Gastrocnemius medialis (tissue), 4 donors: ENCODE measurements around the gene AXIN1. TPM values are rescaled to one million over a fixed set of nuclear protein-coding genes. Genes with fewer than 3 reads are reported as not detected.

Source experiments
- ATAC-seq, 2 donors: fragments of 150-250 bp; one replicate each; pipeline ENCODE4 v1.9.1; 2016
- DNase-seq, 2 donors: peaks; one replicate each; pipeline ENCODE4 v3.0.0-alpha.2; 2019
- H3K27ac ChIP-seq, 4 donors: fragments of 200-600 bp; sonication (generic); 1 replicate in 1 of 4; 2 replicates in 3 of 4; pipeline ENCODE4 v1.5.1; 2016 to 2018; ENCODE audit warnings: mild to moderate bottlenecking in 2 of 4, moderate library complexity in 1 of 4
- H3K27me3 ChIP-seq, 3 donors: fragments of 200-600 bp; sonication (generic) in 2 of 3; 1 replicate in 1 of 3; 2 replicates in 2 of 3; pipeline versions ENCODE4 v1.5.1 to v1.6.0; 2016 to 2019; ENCODE audit warnings: mild to moderate bottlenecking in 1 of 3, moderate library complexity in 1 of 3
- H3K36me3 ChIP-seq, 2 donors: fragments of 200-600 bp; sonication (generic) in 1 of 2; one replicate each; pipeline ENCODE4 v1.5.1; 2017 to 2018
- H3K4me1 ChIP-seq, 2 donors: fragments of 200-600 bp; sonication (generic) in 1 of 2; one replicate each; pipeline ENCODE4 v1.5.1; 2016 to 2017; ENCODE audit warnings: mild to moderate bottlenecking in 2 of 2
- H3K4me3 ChIP-seq, 4 donors: fragments of 200-600 bp; sonication (generic) in 3 of 4; 1 replicate in 1 of 4; 2 replicates in 3 of 4; pipeline ENCODE4 v1.5.1; 2016 to 2019; ENCODE audit warnings: mild to moderate bottlenecking in 2 of 4
- H3K9me3 ChIP-seq, 3 donors: fragments of 200-600 bp; sonication (generic) in 2 of 3; 1 replicate in 1 of 3; 2 replicates in 2 of 3; pipeline ENCODE4 v1.5.1; 2016 to 2019
- POLR2A ChIP-seq, 2 donors: fragments of 450-650 bp; IDR thresholded peaks; one replicate each; pipeline ENCODE4 v1.6.1; 2017; ENCODE audit warnings: antibody characterized with exemption in 2 of 2, mild to moderate bottlenecking in 2 of 2, moderate library complexity in 2 of 2
- in situ Hi-C, 4 donors: fragments of 200-750 bp; cut with MboI; loops; one replicate each; pipeline versions ENCODE4 v1.15.0 to v1.8.0; 2017; ENCODE audit warnings: low sequenced_read_pairs in 4 of 4
- intact Hi-C: fragments of 100-400 bp; cut with DNase I; formaldehyde crosslinking; loops from one replicate; pipeline ENCODE4 v1.15.1; 2023; ENCODE audit warnings: low total_unique reads
- total RNA-seq, 4 donors: library from RNA; depleted of rRNA; stranded (reverse); fragments of >200 nt; gene quantifications; one replicate each; pipeline versions ENCODE4 v1.1.0 to v1.2.3, GENCODE V29; 2016
- TF ChIP-seq, protein P1 (sequence below), 5 experiments: fragments of 450-650 bp in 3 of 5; fragments of 200-600 bp in 2 of 5; sonication (generic) in 2 of 5; IDR thresholded peaks in 4 of 5; conservative IDR thresholded peaks in 1 of 5; 1 replicate in 4 of 5; 2 replicates in 1 of 5; pipeline ENCODE4 v1.5.1; 2016 to 2019; ENCODE audit warnings: antibody characterized with exemption in 5 of 5, mild to moderate bottlenecking in 3 of 5, moderate library complexity in 3 of 5

Gene AXIN1
- total RNA-seq, 4 donors from 2014 or later = 27.1 to 41.9 (median 32.7) TPM

DNA sequence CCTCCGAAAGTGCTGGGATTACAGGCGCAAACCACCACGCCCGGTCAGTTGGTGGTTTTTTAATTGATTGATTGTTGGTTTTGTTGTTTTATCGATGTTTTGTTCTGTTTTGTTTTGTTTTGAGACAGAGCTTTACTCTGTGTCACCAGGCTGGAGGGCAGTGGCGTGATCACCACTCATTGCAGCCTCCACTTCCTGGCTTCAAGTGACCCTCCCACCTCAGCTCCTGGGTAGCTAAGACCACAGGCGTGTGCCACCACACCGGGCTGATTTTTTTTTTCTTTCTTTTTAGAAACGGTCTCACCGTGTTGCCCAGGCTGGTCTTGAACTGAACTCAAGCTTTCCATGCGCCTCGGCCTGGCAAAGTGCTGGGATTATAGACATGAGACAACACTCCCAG is 105.5 kb downstream of the AXIN1 start:
- peaks cover 0 to 18% of the 10 kb centered on the region in 2 donors for H3K36me3 ChIP-seq
- H3K27me3 ChIP-seq = no peaks in the 10 kb centered on the region
- no peaks in the 10 kb centered on the region for H3K9me3 ChIP-seq
- peaks cover 15 to 27% of the 10 kb centered on the region in 2 donors for H3K4me1 ChIP-seq
- no peak overlapping the region for H3K27ac ChIP-seq
- intact Hi-C loops = no loop called here
- ATAC-seq (no peak), DNase-seq (no peak)
- in situ Hi-C loops = no loop called here
- TF ChIP-seq, protein P1, sequence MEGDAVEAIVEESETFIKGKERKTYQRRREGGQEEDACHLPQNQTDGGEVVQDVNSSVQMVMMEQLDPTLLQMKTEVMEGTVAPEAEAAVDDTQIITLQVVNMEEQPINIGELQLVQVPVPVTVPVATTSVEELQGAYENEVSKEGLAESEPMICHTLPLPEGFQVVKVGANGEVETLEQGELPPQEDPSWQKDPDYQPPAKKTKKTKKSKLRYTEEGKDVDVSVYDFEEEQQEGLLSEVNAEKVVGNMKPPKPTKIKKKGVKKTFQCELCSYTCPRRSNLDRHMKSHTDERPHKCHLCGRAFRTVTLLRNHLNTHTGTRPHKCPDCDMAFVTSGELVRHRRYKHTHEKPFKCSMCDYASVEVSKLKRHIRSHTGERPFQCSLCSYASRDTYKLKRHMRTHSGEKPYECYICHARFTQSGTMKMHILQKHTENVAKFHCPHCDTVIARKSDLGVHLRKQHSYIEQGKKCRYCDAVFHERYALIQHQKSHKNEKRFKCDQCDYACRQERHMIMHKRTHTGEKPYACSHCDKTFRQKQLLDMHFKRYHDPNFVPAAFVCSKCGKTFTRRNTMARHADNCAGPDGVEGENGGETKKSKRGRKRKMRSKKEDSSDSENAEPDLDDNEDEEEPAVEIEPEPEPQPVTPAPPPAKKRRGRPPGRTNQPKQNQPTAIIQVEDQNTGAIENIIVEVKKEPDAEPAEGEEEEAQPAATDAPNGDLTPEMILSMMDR (IDR thresholded peaks at IDR 0.05 in 4 of 5, conservative IDR thresholded peaks at IDR 0.05 in 1 of 5) = no peak
- TF ChIP-seq POLR2A (IDR thresholded peaks at IDR 0.05) = no peak
- no peak overlapping the region for H3K4me3 ChIP-seq

DNA sequence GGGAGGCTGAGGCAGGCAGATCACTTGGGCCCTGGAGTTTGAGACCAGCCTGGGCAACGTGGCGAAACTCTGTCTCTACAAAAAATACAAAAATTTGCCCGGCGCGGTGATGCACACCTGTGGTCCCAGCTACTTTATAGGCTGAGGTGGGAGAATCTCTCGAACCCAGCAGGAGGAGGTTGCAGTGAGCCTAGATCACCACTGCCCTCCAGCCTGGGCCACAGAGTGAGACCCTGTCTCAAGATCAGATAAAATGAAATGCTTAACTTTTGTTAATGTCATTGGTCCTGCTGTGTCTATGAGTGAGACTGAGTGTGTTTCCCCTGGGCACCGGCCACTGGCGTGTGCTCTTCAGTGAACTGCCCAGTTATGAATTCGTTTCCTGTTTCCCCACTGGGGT is 107.4 kb downstream of the AXIN1 start:
- no peak overlapping the region for H3K4me3 ChIP-seq
- no peak for ATAC-seq
- intact Hi-C loops (no loop called here), in situ Hi-C loops (no loop called here)
- H3K27ac ChIP-seq = peak overlapping the region in 3 of 4 donors; percentile 12 to 88 (median 20)
- no peaks in the 10 kb centered on the region for H3K9me3 ChIP-seq
- TF ChIP-seq, protein P1 (IDR thresholded peaks at IDR 0.05 in 4 of 5, conservative IDR thresholded peaks at IDR 0.05 in 1 of 5) = no peak
- TF ChIP-seq POLR2A (IDR thresholded peaks at IDR 0.05) = no peak
- no peak for DNase-seq
- peaks cover 24 to 44% of the 10 kb centered on the region in 2 donors for H3K4me1 ChIP-seq
- H3K36me3 ChIP-seq = peaks cover 0 to 8% of the 10 kb centered on the region in 2 donors
- no peaks in the 10 kb centered on the region for H3K27me3 ChIP-seq

DNA sequence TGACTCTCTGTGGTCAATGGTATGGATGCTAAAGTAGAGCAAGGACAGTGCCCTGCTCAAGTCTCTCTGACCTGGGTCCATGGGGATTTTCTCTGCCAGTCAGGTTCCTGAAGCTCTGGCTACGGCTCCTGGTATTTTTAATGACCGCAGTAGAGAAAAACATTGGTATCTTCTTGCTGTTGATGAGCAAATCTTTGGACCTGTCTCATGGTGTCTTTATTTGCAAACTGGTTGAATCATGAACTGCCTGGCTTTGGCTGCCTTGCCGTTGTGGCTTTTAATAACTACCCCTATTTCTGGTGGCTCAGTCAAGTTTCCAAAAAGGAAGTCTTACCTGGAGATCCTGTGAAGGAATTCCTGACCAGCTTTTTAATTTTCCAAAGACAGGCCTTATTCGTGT is 109.2 kb downstream of the AXIN1 start:
- peak; percentile 43 to 70 for DNase-seq
- no peak for TF ChIP-seq POLR2A (IDR thresholded peaks at IDR 0.05)
- TF ChIP-seq, protein P1 (IDR thresholded peaks at IDR 0.05 in 4 of 5, conservative IDR thresholded peaks at IDR 0.05 in 1 of 5) = no peak

DNA sequence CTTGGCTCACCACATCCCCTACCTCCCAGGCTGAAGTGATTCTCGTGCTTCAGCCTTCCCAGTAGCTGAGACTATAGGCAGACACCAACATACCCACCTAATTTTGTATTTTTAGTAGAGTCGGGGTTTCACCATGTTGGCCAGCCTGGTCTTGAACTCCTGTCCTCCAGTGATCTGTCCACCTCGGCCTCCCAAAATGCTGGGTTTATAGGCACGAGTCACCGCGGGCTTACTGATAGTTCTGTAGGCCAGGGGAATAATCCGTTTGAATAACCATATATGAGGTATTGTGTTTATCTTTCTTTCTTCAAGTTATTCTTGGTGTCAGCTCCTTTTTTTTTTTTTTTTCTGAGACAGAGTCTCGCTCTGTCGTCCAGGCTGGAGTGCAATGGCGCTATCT is 110.2 kb downstream of the AXIN1 start:
- H3K4me1 ChIP-seq = peaks cover 32 to 53% of the 10 kb centered on the region in 2 donors
- intact Hi-C loops = no loop called here
- H3K4me3 ChIP-seq = no peak overlapping the region
- DNase-seq (no peak), ATAC-seq (no peak)
- in situ Hi-C loops = no loop called here
- no peaks in the 10 kb centered on the region for H3K9me3 ChIP-seq
- H3K36me3 ChIP-seq = no peaks in the 10 kb centered on the region
- H3K27me3 ChIP-seq = no peaks in the 10 kb centered on the region
- peak overlapping the region; percentile 78 to 89 (median 86) for H3K27ac ChIP-seq
- TF ChIP-seq, protein P1 (IDR thresholded peaks at IDR 0.05 in 4 of 5, conservative IDR thresholded peaks at IDR 0.05 in 1 of 5) = no peak
- no peak for TF ChIP-seq POLR2A (IDR thresholded peaks at IDR 0.05)

More for the DNA sequence above, 109.2 kb downstream of the AXIN1 start:
- peaks cover 0 to 2% of the 10 kb centered on the region in 2 donors for H3K36me3 ChIP-seq
- H3K27me3 ChIP-seq = no peaks in the 10 kb centered on the region
- H3K9me3 ChIP-seq = no peaks in the 10 kb centered on the region
- ATAC-seq = peak; percentile 92 to 94
- in situ Hi-C loops (no loop called here), intact Hi-C loops (no loop called here)
- peak overlapping the region; percentile 78 to 89 (median 86) for H3K27ac ChIP-seq
- H3K4me3 ChIP-seq = peak overlapping the region in 1 of 4 donors; percentile 2
- peaks cover 32 to 53% of the 10 kb centered on the region in 2 donors for H3K4me1 ChIP-seq

DNA sequence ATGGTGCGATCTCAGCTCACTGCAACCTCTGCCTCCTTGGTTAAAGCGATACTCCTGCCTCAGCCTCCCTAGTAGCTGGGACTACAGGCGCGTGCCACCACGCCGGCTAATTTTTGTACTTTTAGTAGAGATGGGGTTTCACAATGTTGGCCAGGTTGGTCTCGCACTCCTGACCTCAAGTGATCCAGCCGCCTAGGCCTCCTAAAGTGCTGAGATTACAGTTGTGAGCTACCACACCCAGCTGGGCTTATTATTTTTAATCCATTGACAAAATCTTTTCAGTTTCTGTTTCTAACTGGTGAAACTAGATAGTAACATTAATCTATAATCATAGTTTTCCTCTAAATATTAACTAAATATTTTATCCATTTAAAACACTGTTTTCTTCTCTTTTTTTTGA is 112.0 kb downstream of the AXIN1 start:
- Histone ChIP-seq H3K4me1 (peaks cover 40 to 59% of the 10 kb centered on the region in 2 donors), H3K27me3 (no peaks in the 10 kb centered on the region), H3K36me3 (no peaks in the 10 kb centered on the region), H3K9me3 (no peaks in the 10 kb centered on the region), H3K27ac (peak overlapping the region; percentile 78 to 89 (median 86)), H3K4me3 (no peak overlapping the region)
- TF ChIP-seq, protein P1 (IDR thresholded peaks at IDR 0.05 in 4 of 5, conservative IDR thresholded peaks at IDR 0.05 in 1 of 5) = no peak
- TF ChIP-seq POLR2A (IDR thresholded peaks at IDR 0.05) = no peak
- no peak for ATAC-seq
- peak in 1 of 2 donors; percentile 31 for DNase-seq
- in situ Hi-C loops (no loop called here), intact Hi-C loops (no loop called here)
